Activated naive CD8-positive, alpha-beta T cell treated with anti-CD3 and anti-CD28 coated beads for 36 hours (primary cell): Measurements from ENCODE around the gene IRAG1. TPM values are rescaled to one million over a fixed set of nuclear protein-coding genes. Genes with fewer than 3 reads are reported as not detected.

Experiments used
- DNase-seq: peaks from one replicate; pipeline ENCODE4 v3.0.0; 2021
- H3K27ac Mint-ChIP-seq: one replicate; pipeline ENCODE4 v1.8.0; 2022; ENCODE audit warnings: mild to moderate bottlenecking, moderate library complexity, mixed read lengths
- H3K27me3 Mint-ChIP-seq: one replicate; pipeline ENCODE4 v1.8.0; 2022; ENCODE audit warnings: mild to moderate bottlenecking, mixed read lengths
- H3K36me3 Mint-ChIP-seq: one replicate; pipeline ENCODE4 v1.8.0; 2021; ENCODE audit warnings: mild to moderate bottlenecking, mixed read lengths
- H3K4me1 Mint-ChIP-seq: one replicate; pipeline ENCODE4 v1.8.0; 2021; ENCODE audit warnings: mixed read lengths
- H3K4me3 Mint-ChIP-seq: one replicate; pipeline ENCODE4 v1.8.0; 2022; ENCODE audit warnings: mild to moderate bottlenecking, moderate library complexity, mixed read lengths
- H3K9me3 Mint-ChIP-seq: one replicate; pipeline ENCODE4 v1.8.0; 2022; ENCODE audit warnings: mixed read lengths
- total RNA-seq, 2 experiments: library from RNA; stranded (reverse); gene quantifications; one replicate each; pipeline ENCODE4 v1.2.3, GENCODE V29; 2021

The IRAG1 gene
- total RNA-seq, 2 experiments from 2014 or later, result not detected

- Mint-ChIP-seq H3K27ac (no peak overlapping the region), H3K4me3 (no peak overlapping the region), H3K27me3 (peaks cover 4% of the 10 kb centered on the region), H3K36me3 (no peaks in the 10 kb centered on the region), H3K4me1 (peaks cover 5% of the 10 kb centered on the region), H3K9me3 (no peaks in the 10 kb centered on the region)
- DNase-seq, result no peak
These were observed 30.2 kb downstream of the IRAG1 start for GRCh38 chr11:10663365-10663764.

DNA sequence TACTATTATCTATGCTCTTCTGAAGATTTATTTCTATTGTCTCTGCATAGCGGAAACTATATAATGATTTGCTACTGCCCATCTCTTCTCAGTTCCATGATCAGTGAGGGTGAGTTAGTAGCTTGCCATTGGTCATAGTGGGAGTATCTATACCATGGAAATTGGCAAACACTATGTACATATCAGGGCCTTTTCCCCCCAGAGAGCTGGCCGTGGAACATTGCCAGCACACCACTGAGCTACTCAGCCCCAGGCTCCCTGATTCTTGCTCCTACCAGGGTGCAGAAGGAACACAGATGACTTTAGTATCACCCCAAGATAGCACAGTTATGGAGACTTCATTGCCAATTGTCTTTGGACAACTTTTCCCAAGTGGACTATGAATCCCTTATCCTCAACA is 33.2 kb downstream of the IRAG1 start:
- H3K27ac Mint-ChIP-seq, result no peak overlapping the region
- no peak for DNase-seq
- no peak overlapping the region for H3K4me3 Mint-ChIP-seq
- no peaks in the 10 kb centered on the region for H3K36me3 Mint-ChIP-seq
- H3K27me3 Mint-ChIP-seq, result no peaks in the 10 kb centered on the region
- peaks cover 13% of the 10 kb centered on the region for H3K4me1 Mint-ChIP-seq
- no peaks in the 10 kb centered on the region for H3K9me3 Mint-ChIP-seq

GRCh38 chr11:10659339-10660216 is 34.0 kb downstream of the IRAG1 start:
- Mint-ChIP-seq H3K27ac (no peak overlapping the region), H3K36me3 (no peaks in the 10 kb centered on the region), H3K9me3 (no peaks in the 10 kb centered on the region), H3K4me3 (no peak overlapping the region), H3K4me1 (peaks cover 13% of the 10 kb centered on the region), H3K27me3 (no peaks in the 10 kb centered on the region)
- no peak for DNase-seq

DNA sequence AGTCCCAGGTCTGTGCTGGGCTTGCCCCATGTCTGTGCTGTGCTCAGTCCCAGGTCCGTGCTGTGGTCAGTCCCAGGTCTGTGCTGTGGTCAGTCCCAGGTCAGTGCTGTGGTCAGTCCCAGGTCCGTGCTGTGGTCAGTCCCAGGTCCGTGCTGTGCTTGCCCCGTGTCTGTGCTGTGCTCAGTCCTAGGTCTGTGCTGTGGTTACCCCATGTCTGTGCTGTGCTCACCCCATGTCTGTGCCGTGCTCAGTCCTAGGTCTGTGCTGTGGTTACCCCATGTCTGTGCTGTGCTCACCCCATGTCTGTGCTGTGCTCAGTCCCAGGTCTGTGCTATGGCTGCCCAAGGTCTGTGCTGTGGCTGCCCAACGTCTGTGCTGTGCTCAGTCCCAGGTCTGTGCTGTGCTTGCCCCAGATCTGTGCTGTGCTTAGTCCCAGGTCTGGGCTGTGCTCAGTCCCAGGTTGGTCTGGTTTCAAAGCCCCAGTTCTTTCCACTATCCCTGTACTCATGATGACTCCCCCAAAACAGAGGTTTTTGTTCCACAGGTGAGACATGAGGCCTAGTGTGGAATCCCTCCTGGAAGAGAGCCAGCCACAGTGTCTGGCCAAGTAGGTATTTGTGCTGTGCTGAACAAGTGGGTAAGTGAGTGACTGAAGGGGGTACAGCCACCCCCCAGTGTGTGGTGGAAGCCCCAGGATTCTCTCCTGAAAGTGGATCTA is 34.8 kb downstream of the IRAG1 start:
- no peak overlapping the region for H3K4me3 Mint-ChIP-seq
- no peaks in the 10 kb centered on the region for H3K36me3 Mint-ChIP-seq
- peaks cover 16% of the 10 kb centered on the region for H3K4me1 Mint-ChIP-seq
- no peaks in the 10 kb centered on the region for H3K9me3 Mint-ChIP-seq
- no peaks in the 10 kb centered on the region for H3K27me3 Mint-ChIP-seq
- DNase-seq, result no peak
- H3K27ac Mint-ChIP-seq, result no peak overlapping the region

- peak overlapping the region; percentile 59 for H3K27ac Mint-ChIP-seq
- H3K27me3 Mint-ChIP-seq, result no peaks in the 10 kb centered on the region
- H3K36me3 Mint-ChIP-seq, result no peaks in the 10 kb centered on the region
- no peak overlapping the region for H3K4me3 Mint-ChIP-seq
- peak; percentile 8 for DNase-seq
- H3K4me1 Mint-ChIP-seq, result peaks cover 16% of the 10 kb centered on the region
- no peaks in the 10 kb centered on the region for H3K9me3 Mint-ChIP-seq
These were observed 36.0 kb downstream of the IRAG1 start for GRCh38 chr11:10657308-10658271.

DNA sequence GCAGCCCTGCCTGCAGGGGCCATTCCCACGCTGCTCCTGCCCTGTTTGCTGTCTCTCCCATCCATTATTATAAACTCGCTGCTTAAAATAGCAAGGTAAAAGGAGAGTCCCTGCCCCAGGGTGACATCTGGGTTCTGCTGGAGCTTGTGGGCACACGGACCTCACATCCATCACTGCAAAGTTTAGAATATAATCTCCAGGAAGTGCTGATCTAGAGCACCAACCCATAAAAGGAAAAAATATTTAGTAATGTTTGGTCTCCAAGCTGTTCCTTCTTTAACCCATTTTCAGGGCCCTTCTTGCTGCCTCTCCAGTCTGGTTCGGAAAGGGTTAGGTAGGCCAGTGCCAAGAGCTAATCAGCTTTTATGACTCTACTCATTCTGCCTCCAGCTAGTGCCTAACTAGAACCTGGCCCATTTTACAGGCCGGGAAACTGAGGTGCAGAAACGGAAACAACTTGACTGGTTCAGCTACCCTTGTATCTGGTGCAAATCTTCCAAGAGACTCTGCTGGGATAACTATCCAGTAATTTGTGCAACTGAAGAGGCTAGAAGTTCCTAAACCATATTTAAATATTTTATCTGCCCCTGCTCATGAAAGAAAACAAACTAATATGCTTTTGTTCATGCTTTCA is 37.5 kb downstream of the IRAG1 start:
- H3K4me1 Mint-ChIP-seq, result peaks cover 16% of the 10 kb centered on the region
- no peaks in the 10 kb centered on the region for H3K27me3 Mint-ChIP-seq
- no peaks in the 10 kb centered on the region for H3K36me3 Mint-ChIP-seq
- no peaks in the 10 kb centered on the region for H3K9me3 Mint-ChIP-seq
- H3K4me3 Mint-ChIP-seq, result no peak overlapping the region
- DNase-seq, result no peak
- H3K27ac Mint-ChIP-seq, result no peak overlapping the region

DNA sequence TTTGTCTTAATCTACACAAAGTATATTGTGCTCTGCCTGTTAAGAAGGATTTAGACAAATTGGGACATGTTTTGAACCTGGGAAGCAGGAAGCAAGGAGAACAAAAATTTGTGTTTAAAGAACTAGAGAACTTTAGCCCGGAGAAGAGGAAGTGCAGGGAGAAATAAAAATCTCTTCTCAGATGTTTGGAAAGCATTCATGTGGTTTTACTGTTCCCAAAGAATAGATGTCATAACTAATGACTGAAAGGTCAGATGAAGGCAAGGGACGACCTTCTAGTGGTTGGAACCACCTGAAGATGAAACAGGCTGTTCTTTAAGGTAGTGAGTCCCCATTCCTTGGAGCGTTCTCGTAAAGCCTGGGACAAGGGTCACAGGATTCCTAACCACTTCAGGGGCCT is 38.3 kb downstream of the IRAG1 start:
- Mint-ChIP-seq H3K4me3 (no peak overlapping the region), H3K27me3 (no peaks in the 10 kb centered on the region), H3K4me1 (peaks cover 16% of the 10 kb centered on the region), H3K9me3 (no peaks in the 10 kb centered on the region), H3K36me3 (no peaks in the 10 kb centered on the region), H3K27ac (no peak overlapping the region)
- DNase-seq, result no peak

DNA sequence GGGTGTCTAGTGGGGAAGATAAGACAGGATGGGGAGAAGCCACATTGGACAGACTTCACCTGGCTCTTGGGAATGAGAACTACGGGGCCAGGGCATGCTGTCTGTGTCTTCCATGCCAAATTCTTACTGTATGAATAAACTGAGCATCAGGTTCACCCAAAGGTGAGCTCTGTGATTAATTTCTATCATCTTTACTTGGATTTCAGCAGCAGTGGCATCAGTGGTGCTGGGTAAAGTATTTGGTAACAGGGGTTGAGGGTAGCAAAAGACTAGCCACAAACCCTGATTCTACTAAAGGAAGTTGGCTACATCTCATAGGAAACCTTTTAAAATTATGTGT is 38.8 kb downstream of the IRAG1 start:
- Mint-ChIP-seq H3K4me3 (no peak overlapping the region), H3K36me3 (no peaks in the 10 kb centered on the region), H3K27me3 (no peaks in the 10 kb centered on the region), H3K9me3 (no peaks in the 10 kb centered on the region), H3K27ac (no peak overlapping the region), H3K4me1 (peaks cover 16% of the 10 kb centered on the region)
- no peak for DNase-seq

GRCh38 chr11:10653946-10654810 is 39.4 kb downstream of the IRAG1 start:
- Mint-ChIP-seq H3K36me3 (no peaks in the 10 kb centered on the region), H3K4me3 (no peak overlapping the region), H3K27ac (no peak overlapping the region), H3K4me1 (peaks cover 16% of the 10 kb centered on the region), H3K9me3 (no peaks in the 10 kb centered on the region), H3K27me3 (no peaks in the 10 kb centered on the region)
- no peak for DNase-seq

- no peak for DNase-seq
- Mint-ChIP-seq H3K27me3 (no peaks in the 10 kb centered on the region), H3K36me3 (no peaks in the 10 kb centered on the region), H3K4me3 (no peak overlapping the region), H3K4me1 (peaks cover 11% of the 10 kb centered on the region), H3K9me3 (no peaks in the 10 kb centered on the region), H3K27ac (no peak overlapping the region)
These were observed 40.3 kb downstream of the IRAG1 start for GRCh38 chr11:10653261-10653660.

- Mint-ChIP-seq H3K4me3 (no peak overlapping the region), H3K36me3 (no peaks in the 10 kb centered on the region), H3K4me1 (peaks cover 8% of the 10 kb centered on the region), H3K27me3 (no peaks in the 10 kb centered on the region), H3K27ac (no peak overlapping the region), H3K9me3 (no peaks in the 10 kb centered on the region)
- DNase-seq, result no peak
These were observed 41.7 kb downstream of the IRAG1 start for GRCh38 chr11:10651656-10652361.

- Mint-ChIP-seq H3K27ac (no peak overlapping the region), H3K4me1 (peaks cover 8% of the 10 kb centered on the region), H3K4me3 (no peak overlapping the region), H3K36me3 (no peaks in the 10 kb centered on the region), H3K9me3 (no peaks in the 10 kb centered on the region), H3K27me3 (no peaks in the 10 kb centered on the region)
- DNase-seq, result no peak
These were observed 42.9 kb downstream of the IRAG1 start for GRCh38 chr11:10650630-10651029.

DNA sequence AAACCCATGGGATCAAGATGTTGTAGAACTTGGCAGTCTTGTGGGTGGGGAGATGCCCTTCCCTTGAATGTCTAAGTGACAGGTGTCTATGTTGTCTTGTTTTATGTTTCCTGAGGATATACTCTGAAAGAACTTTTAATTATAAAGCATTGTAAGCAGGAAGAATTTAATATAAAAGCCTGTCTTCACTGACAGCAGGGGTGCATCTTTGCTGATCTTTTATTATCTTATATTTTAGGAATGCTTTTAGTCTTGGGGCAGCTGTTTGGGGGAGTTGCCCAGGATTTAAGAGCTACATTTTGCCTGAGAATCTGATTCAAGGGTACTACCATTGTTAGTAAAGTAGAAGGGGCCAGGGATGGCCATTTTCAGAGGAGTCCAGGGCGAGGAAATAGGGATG is 43.4 kb downstream of the IRAG1 start:
- H3K27ac Mint-ChIP-seq, result no peak overlapping the region
- no peak for DNase-seq
- H3K4me3 Mint-ChIP-seq, result no peak overlapping the region
- peaks cover 8% of the 10 kb centered on the region for H3K4me1 Mint-ChIP-seq
- H3K27me3 Mint-ChIP-seq, result no peaks in the 10 kb centered on the region
- H3K9me3 Mint-ChIP-seq, result no peaks in the 10 kb centered on the region
- no peaks in the 10 kb centered on the region for H3K36me3 Mint-ChIP-seq
